H4 (cell line): ENCODE results near the gene STAT3. TPM values are rescaled to one million over a fixed set of nuclear protein-coding genes. Genes with fewer than 3 reads are reported as not detected.
"Not testable (repeated sequence)": the region's sequence is repeated elsewhere in the genome, so short reads cannot be mapped to it uniquely, and the experiment has no call there.

Source experiments
- DNase-seq: peaks from one replicate; pipeline ENCODE4 v3.0.0-alpha.2; 2015; ENCODE audit warnings: low spot score
- total RNA-seq: library from RNA; depleted of rRNA; stranded (reverse); fragments of >200 nt; shearing (Covaris generic); gene quantifications from 2 replicates; pipeline ENCODE4 v1.2.3, GENCODE V29; 2014

Gene STAT3
- total RNA-seq, 1 experiment from 2014 or later = 77.5 TPM

- DNase-seq = peak; percentile 48
Observed at GRCh38 chr17:42386777-42387657, 1.2 kb downstream of the STAT3 start.

- no peak for DNase-seq
Observed at GRCh38 chr17:42381898-42382297, 6.3 kb downstream of the STAT3 start.

GRCh38 chr17:42380935-42381334 lies 7.3 kb downstream of the STAT3 start:
- DNase-seq = no peak

- no peak for DNase-seq
Observed at GRCh38 chr17:42378959-42379594, 9.2 kb downstream of the STAT3 start.

- DNase-seq = no peak
Observed at GRCh38 chr17:42378359-42378958, 9.8 kb downstream of the STAT3 start.

- no peak for DNase-seq
Observed at GRCh38 chr17:42373896-42374295, 14.3 kb downstream of the STAT3 start.

GRCh38 chr17:42372142-42372541 lies 16.1 kb downstream of the STAT3 start:
- DNase-seq = no peak

- not testable (repeated sequence) for DNase-seq
Observed at GRCh38 chr17:42368797-42369561, 19.3 kb downstream of the STAT3 start.

GRCh38 chr17:42368310-42368709 lies 19.9 kb downstream of the STAT3 start:
- DNase-seq = not testable (repeated sequence)

- DNase-seq = not testable (repeated sequence)
Observed at GRCh38 chr17:42366176-42367023, 21.8 kb downstream of the STAT3 start.

GRCh38 chr17:42365136-42365535 lies 23.1 kb downstream of the STAT3 start:
- no peak for DNase-seq

- no peak for DNase-seq
Observed at GRCh38 chr17:42363767-42364585, 24.3 kb downstream of the STAT3 start.

- no peak for DNase-seq
Observed at GRCh38 chr17:42363231-42363630, 25.0 kb downstream of the STAT3 start.

- no peak for DNase-seq
Observed at GRCh38 chr17:42362245-42362961, 25.8 kb downstream of the STAT3 start.

- DNase-seq = no peak
Observed at GRCh38 chr17:42361781-42362186, 26.5 kb downstream of the STAT3 start.

GRCh38 chr17:42360388-42360787 lies 27.9 kb downstream of the STAT3 start:
- not testable (repeated sequence) for DNase-seq

- no peak for DNase-seq
Observed at GRCh38 chr17:42359133-42359532, 29.1 kb downstream of the STAT3 start.

GRCh38 chr17:42358434-42358833 lies 29.8 kb downstream of the STAT3 start:
- no peak for DNase-seq
